ENCODE measurements around the gene SLC39A10. TPM values are rescaled to one million over a fixed set of nuclear protein-coding genes. Genes with fewer than 3 reads are reported as not detected.

The SLC39A10 gene
- total and polyA plus RNA-seq, 2 of the 4 experiments (the other 2 are of a cell fraction): 17.6 to 64.7 TPM

GRCh38 chr2:195697681-195698220 lies 40.7 kb downstream of the SLC39A10 start:
- peaks cover 4% of the 10 kb centered on the region; the same call in 1 of the 2 replicates for H3K36me3 ChIP-seq (ENCODE audit: control insufficient read depth, insufficient read depth, low read length)
- no peaks in the 10 kb centered on the region for H3K4me1 ChIP-seq (ENCODE audit: control insufficient read depth, insufficient read depth, low read length)
- DNase-seq (no peak), ATAC-seq (ENCODE audit: low read depth) (no peak)
- no peaks in the 10 kb centered on the region for H3K9me1 ChIP-seq (ENCODE audit: insufficient read depth, low read length)
- no peak overlapping the region for H2BK120ac ChIP-seq (ENCODE audit: low read depth, low read length)
- CTCF ChIA-PET: no interaction called here
- in situ Hi-C loops (cut with MboI; ENCODE audit: low sequenced_read_pairs): no loop called here
- no peak overlapping the region for H4K91ac ChIP-seq (ENCODE audit: insufficient read depth, low read depth, low read length)
- no peaks in the 10 kb centered on the region for H3K27me3 ChIP-seq (ENCODE audit: control insufficient read depth, insufficient read depth, low read length)
- intact Hi-C loops (cut with micrococcal nuclease): no loop called here
- peaks cover 24 to 33% of the 10 kb centered on the region in 2 experiments for H3K79me1 ChIP-seq (ENCODE audit: low read depth in 1 of 2, low read length in 2 of 2)
- no peak overlapping the region for H4K5ac ChIP-seq (ENCODE audit: low read depth, low read length)
- POLR2A ChIA-PET (ENCODE audit: unreplicated experiment): no interaction called here
- H3K9me3 ChIP-seq (ENCODE audit: control insufficient read depth, insufficient read depth, low read length): peaks cover 3% of the 10 kb centered on the region; the same call in 1 of the 2 replicates
- no peak overlapping the region for H2BK15ac ChIP-seq (ENCODE audit: low read depth, low read length)
- H3K23ac ChIP-seq (ENCODE audit: low read depth, low read length): no peak overlapping the region
- H2BK5ac ChIP-seq (ENCODE audit: low read depth, low read length, poor library complexity, severe bottlenecking): no peak overlapping the region
- dilution Hi-C loops (cut with HindIII; ENCODE audit: low sequenced_read_pairs, unreplicated experiment): no loop called here
- no peaks in the 10 kb centered on the region for H4K20me1 ChIP-seq (ENCODE audit: insufficient read depth, low read length)
- TF ChIP-seq POLR2A (IDR thresholded peaks at IDR 0.05; ENCODE audit: low read depth, low read length): no peak
- H2AFZ ChIP-seq (replicated peaks; ENCODE audit: low read length, poor library complexity): no peak overlapping the region
- H3K4ac ChIP-seq (ENCODE audit: low read depth, low read length): no peak overlapping the region
- H3K27ac ChIP-seq (ENCODE audit: insufficient read depth, low read length): no peak overlapping the region
- no peak overlapping the region for H2AK9ac ChIP-seq (replicated peaks; ENCODE audit: low read depth, low read length, poor library complexity)
- no peak overlapping the region for H2AK5ac ChIP-seq (ENCODE audit: low read depth, low read length)
- no peak overlapping the region for H3K14ac ChIP-seq (replicated peaks; ENCODE audit: low read depth, low read length)
- H4K8ac ChIP-seq (ENCODE audit: low read depth in 2 of 2, low read length in 2 of 2): no peak overlapping the region
- no peak overlapping the region for H3K18ac ChIP-seq (ENCODE audit: low read depth, low read length)
- H3K4me3 ChIP-seq (ENCODE audit: insufficient read depth, low read depth, low read length): no peak overlapping the region
- no peak overlapping the region for H3K9ac ChIP-seq (ENCODE audit: low read depth, low read length)
- BruUV-seq (replicated peaks): no TSS peak
- no peak overlapping the region for H3K56ac ChIP-seq (ENCODE audit: extremely low read depth, insufficient read depth, low read length)
- WGBS, 2 experiments (ENCODE audit: extremely low coverage in 2 of 2, insufficient read length in 1 of 2): no CpG with 5 or more reads among the region's 3 CpGs
- H3K4me2 ChIP-seq (ENCODE audit: low read depth, low read length): no peak overlapping the region
- no peak overlapping the region for H2BK20ac ChIP-seq (ENCODE audit: low read depth, low read length)

Data from IMR-90 (cell line).